ENCODE measurements around the gene RPL35.

Gene RPL35

GRCh38 chr9:124820698-124821623, 40.8 kb downstream of the RPL35 start:
- in situ Hi-C loops (cut with MboI; ENCODE audit: low pct_unique_long_range_greater_than_20kb, low sequenced_read_pairs, unreplicated experiment), result no loop called here
- DNase-seq (ENCODE audit: low spot score), result no peak
- no peak for TF ChIP-seq CTCF (IDR thresholded peaks at IDR 0.05; ENCODE audit: extremely low read depth, insufficient read depth, missing control alignments)

GRCh38 chr9:124818431-124819281, 43.1 kb downstream of the RPL35 start:
- no peak for DNase-seq (ENCODE audit: low spot score)
- TF ChIP-seq CTCF (IDR thresholded peaks at IDR 0.05; ENCODE audit: extremely low read depth, insufficient read depth, missing control alignments), result no peak
- in situ Hi-C loops (cut with MboI; ENCODE audit: low pct_unique_long_range_greater_than_20kb, low sequenced_read_pairs, unreplicated experiment), result no loop called here

DNA sequence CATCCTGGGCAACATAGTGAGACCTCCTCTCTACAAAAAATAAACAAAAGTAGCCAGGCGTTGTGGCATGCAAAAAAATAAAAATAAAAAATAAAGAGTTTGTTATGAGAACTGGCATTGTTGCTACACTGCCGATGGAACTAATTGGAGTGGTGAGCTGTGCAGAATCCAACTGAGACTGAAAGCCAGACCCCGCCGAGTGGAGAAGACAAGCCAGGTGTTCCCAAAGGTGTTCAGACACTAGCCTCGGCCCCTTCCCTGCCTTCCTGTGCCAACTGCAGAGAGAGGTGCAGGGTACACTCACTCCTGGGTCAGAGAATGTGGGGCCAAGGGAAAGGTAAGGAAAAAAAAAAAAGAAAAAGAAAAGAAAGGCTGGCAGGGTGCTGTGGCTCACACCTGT, 46.2 kb downstream of the RPL35 start:
- no peak for DNase-seq (ENCODE audit: low spot score)
- in situ Hi-C loops (cut with MboI; ENCODE audit: low pct_unique_long_range_greater_than_20kb, low sequenced_read_pairs, unreplicated experiment), result no loop called here
- no peak for TF ChIP-seq CTCF (IDR thresholded peaks at IDR 0.05; ENCODE audit: extremely low read depth, insufficient read depth, missing control alignments)

DNA sequence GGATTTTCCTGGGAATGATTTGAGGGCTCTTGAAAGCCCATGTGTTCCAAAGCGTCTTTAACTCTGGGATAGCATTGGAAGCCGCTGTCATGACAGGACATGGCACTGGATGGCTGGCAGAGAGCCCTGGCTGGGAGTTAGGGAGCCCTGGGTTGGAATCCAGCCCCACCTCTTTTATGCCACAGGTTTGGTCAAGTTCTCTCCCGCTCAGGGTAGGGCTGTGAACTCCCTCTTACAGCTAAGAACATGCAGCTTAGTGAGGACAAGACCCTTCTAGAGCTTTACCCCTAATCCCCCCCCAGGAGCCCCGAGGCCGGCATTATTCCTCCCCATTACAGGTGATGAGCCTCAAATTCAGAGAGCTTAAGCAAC, 47.6 kb downstream of the RPL35 start:
- in situ Hi-C loops (cut with MboI; ENCODE audit: low pct_unique_long_range_greater_than_20kb, low sequenced_read_pairs, unreplicated experiment), result no loop called here
- TF ChIP-seq CTCF (IDR thresholded peaks at IDR 0.05; ENCODE audit: extremely low read depth, insufficient read depth, missing control alignments), result no peak
- no peak for DNase-seq (ENCODE audit: low spot score)

GRCh38 chr9:124813501-124814163, 48.1 kb downstream of the RPL35 start:
- TF ChIP-seq CTCF (IDR thresholded peaks at IDR 0.05; ENCODE audit: extremely low read depth, insufficient read depth, missing control alignments), result no peak
- in situ Hi-C loops (cut with MboI; ENCODE audit: low pct_unique_long_range_greater_than_20kb, low sequenced_read_pairs, unreplicated experiment), result no loop called here
- no peak for DNase-seq (ENCODE audit: low spot score)

DNA sequence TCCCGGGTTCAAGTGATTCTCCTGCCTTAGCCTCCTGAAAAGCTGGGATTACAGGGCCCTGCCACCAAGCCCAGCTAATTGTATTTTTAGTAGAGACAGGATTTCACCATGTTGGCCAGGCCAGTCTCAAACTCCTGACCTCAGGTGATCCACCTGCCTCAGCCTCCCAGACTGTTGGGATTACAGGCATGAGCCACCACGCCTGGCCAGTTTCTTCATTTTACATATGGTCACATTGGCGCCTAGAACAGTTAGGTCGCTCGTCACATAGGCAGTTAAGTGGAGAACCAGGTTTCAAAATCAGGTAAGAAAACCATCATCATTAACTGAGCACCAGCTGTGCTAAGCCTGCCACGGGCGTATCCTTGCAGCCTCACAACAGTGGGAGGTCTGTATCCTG, 48.7 kb downstream of the RPL35 start:
- in situ Hi-C loops (cut with MboI; ENCODE audit: low pct_unique_long_range_greater_than_20kb, low sequenced_read_pairs, unreplicated experiment), result no loop called here
- no peak for DNase-seq (ENCODE audit: low spot score)
- no peak for TF ChIP-seq CTCF (IDR thresholded peaks at IDR 0.05; ENCODE audit: extremely low read depth, insufficient read depth, missing control alignments)

Measured in GM13977 (cell line).